HepG2 (cell line): ENCODE measurements around the gene CCL17. TPM values are rescaled to one million over a fixed set of nuclear protein-coding genes. Genes with fewer than 3 reads are reported as not detected.
A peak's percentile ranks its signal among the peaks of the same experiment; 100 is the strongest.

Experiments used
- ARID2 ChIP-seq: sonication (generic); formaldehyde crosslinking; IDR thresholded peaks from 2 replicates; pipeline ENCODE4 v1.8.1; 2022; ENCODE audit warnings: mild to moderate bottlenecking, missing genetic modification reagents, borderline replicate concordance
- CHCHD3 ChIP-seq: sonication (generic); formaldehyde crosslinking; IDR thresholded peaks from 2 replicates; pipeline ENCODE4 v1.8.0; 2022; ENCODE audit warnings: mild to moderate bottlenecking, missing genetic modification reagents, moderate library complexity
- E2F5 ChIP-seq: sonication (generic); formaldehyde crosslinking; conservative IDR thresholded peaks from 2 replicates; pipeline ENCODE4 v1.4.0; 2020; ENCODE audit warnings: missing genetic modification reagents
- HHEX ChIP-seq: IDR thresholded peaks from 2 replicates; pipeline ENCODE4 v1.6.1; 2016; ENCODE audit warnings: control low read depth
- KDM5B ChIP-seq: sonication (generic); formaldehyde crosslinking; IDR thresholded peaks from 2 replicates; pipeline ENCODE4 v1.4.0; 2020; ENCODE audit warnings: missing genetic modification reagents, mild to moderate bottlenecking, borderline replicate concordance
- MAFF ChIP-seq: IDR thresholded peaks from 2 replicates; pipeline ENCODE4 v1.6.1; 2011; ENCODE audit warnings: low read depth, low read length, improper control_type of control experiment
- MBD4 ChIP-seq: IDR thresholded peaks from 2 replicates; pipeline ENCODE4 v1.6.1; 2012; ENCODE audit warnings: low read length, inconsistent platforms, borderline replicate concordance
- MLX ChIP-seq: IDR thresholded peaks from 2 replicates; pipeline ENCODE4 v1.6.1; 2016
- NFKB2 ChIP-seq: sonication (generic); formaldehyde crosslinking; IDR thresholded peaks from 2 replicates; pipeline ENCODE4 v1.4.0; 2020; ENCODE audit warnings: missing genetic modification reagents, borderline replicate concordance
- NR0B2 ChIP-seq: sonication (generic); formaldehyde crosslinking; IDR thresholded peaks from 2 replicates; pipeline ENCODE4 v1.4.0; 2020; ENCODE audit warnings: mild to moderate bottlenecking, missing genetic modification reagents
- NR2F2 ChIP-seq: IDR thresholded peaks from 2 replicates; pipeline ENCODE4 v1.6.1; 2012; ENCODE audit warnings: low read depth, inconsistent platforms, borderline replicate concordance
- PBX2 ChIP-seq: IDR thresholded peaks from 2 replicates; pipeline ENCODE4 v1.6.1; 2016; ENCODE audit warnings: control low read depth
- PCBP1 ChIP-seq: fragments of 200-400 bp; formaldehyde crosslinking; IDR thresholded peaks from 2 replicates; pipeline ENCODE4 v1.6.1; 2017; ENCODE audit warnings: mild to moderate bottlenecking, low read depth, low read length, borderline replicate concordance
- SOX6 ChIP-seq, 2 experiments: fragments of 450-650 bp in 1 of 2; sonication (generic) in 1 of 2; formaldehyde crosslinking in 1 of 2; IDR thresholded peaks; 2 replicates each; pipeline versions ENCODE4 v1.4.0 to v1.6.1; 2017 to 2020; ENCODE audit warnings: antibody characterized with exemption in 1 of 2, mild to moderate bottlenecking in 1 of 2, missing genetic modification reagents in 1 of 2
- SRF ChIP-seq: IDR thresholded peaks from 2 replicates; pipeline ENCODE4 v1.6.1; 2011; ENCODE audit warnings: mild to moderate bottlenecking, low read depth, low read length, moderate library complexity
- TRIM22 ChIP-seq: fragments of 450-650 bp; IDR thresholded peaks from 2 replicates; pipeline ENCODE4 v1.6.1; 2017
- YEATS4 ChIP-seq: sonication (generic); formaldehyde crosslinking; IDR thresholded peaks from 2 replicates; pipeline ENCODE4 v1.4.0; 2020; ENCODE audit warnings: missing genetic modification reagents, borderline replicate concordance
- ZBTB38 ChIP-seq: sonication (generic); formaldehyde crosslinking; IDR thresholded peaks from 2 replicates; pipeline ENCODE4 v1.5.1; 2020; ENCODE audit warnings: mild to moderate bottlenecking, missing genetic modification reagents
- ZNF232 ChIP-seq: sonication (generic); formaldehyde crosslinking; IDR thresholded peaks from 2 replicates; pipeline ENCODE4 v1.4.0; 2020; ENCODE audit warnings: missing genetic modification reagents, borderline replicate concordance
- ZNF256 ChIP-seq: sonication (generic); formaldehyde crosslinking; conservative IDR thresholded peaks from 2 replicates; pipeline ENCODE4 v1.4.0; 2020; ENCODE audit warnings: missing genetic modification reagents
- ZNF317 ChIP-seq: sonication (generic); formaldehyde crosslinking; IDR thresholded peaks from 2 replicates; pipeline ENCODE4 v1.5.0; 2020; ENCODE audit warnings: mild to moderate bottlenecking, missing genetic modification reagents
- ZNF34 ChIP-seq: sonication (generic); formaldehyde crosslinking; IDR thresholded peaks from 2 replicates; pipeline ENCODE4 v1.4.0; 2020; ENCODE audit warnings: mild to moderate bottlenecking, missing genetic modification reagents, borderline replicate concordance
- ZNF543 ChIP-seq: sonication (generic); formaldehyde crosslinking; IDR thresholded peaks from 2 replicates; pipeline ENCODE4 v1.4.0; 2020; ENCODE audit warnings: mild to moderate bottlenecking, missing genetic modification reagents
- ZNF572 ChIP-seq: sonication (generic); formaldehyde crosslinking; IDR thresholded peaks from 2 replicates; pipeline ENCODE4 v1.5.1; 2020; ENCODE audit warnings: mild to moderate bottlenecking, missing genetic modification reagents
- ZNF747 ChIP-seq: sonication (generic); formaldehyde crosslinking; IDR thresholded peaks from 2 replicates; pipeline ENCODE4 v1.8.1; 2023; ENCODE audit warnings: missing genetic modification reagents, mild to moderate bottlenecking, borderline replicate concordance
- ZNF792 ChIP-seq: IDR thresholded peaks from 2 replicates; pipeline ENCODE4 v1.6.1; 2016
- ZSCAN29 ChIP-seq: sonication (generic); formaldehyde crosslinking; conservative IDR thresholded peaks from 2 replicates; pipeline ENCODE4 v1.4.0; 2020; ENCODE audit warnings: mild to moderate bottlenecking, missing genetic modification reagents
- polyA plus RNA-seq, 8 experiments: library from polyadenylated mRNA; depleted of rRNA in 3 of 8; stranded (reverse) in 7 of 8; unstranded in 1 of 8; fragments of >200 nt; fragmentation: Illumina TruSeq in 4 of 8; extraction: Trizol in 4 of 8; gene quantifications; 2 replicates each; pipeline versions ENCODE4 v1.2.1 to v1.2.3, GENCODE V29; 2011 to 2016; ENCODE audit warnings: low read depth in 4 of 8, missing spikeins in 1 of 8, mixed read lengths in 1 of 8; ENCODE audit not compliant: insufficient read depth in 1 of 8
- total RNA-seq, 5 experiments: library from RNA; depleted of rRNA; stranded (reverse); fragments of >200 nt; fragmentation: Illumina TruSeq; extraction: Trizol; gene quantifications; 2 replicates each; pipeline ENCODE4 v1.2.3, GENCODE V29; 2016; ENCODE audit warnings: low read depth in 1 of 5

Gene CCL17
- total and polyA plus RNA-seq, 2 of the 13 experiments (the other 11 are each of a cell fraction or from before 2014, with no cell fraction given) = not detected

- 0 out of 2 replicates have a peak, but pooled peaks have one; percentile 28 for TF ChIP-seq PCBP1
- TF ChIP-seq NFKB2 (CRISPR knock-in tag) = peak; percentile 94; the same call in 1 of the 2 replicates
- peak; percentile 87 for TF ChIP-seq ZNF256 (CRISPR knock-in tag)
- no peak for TF ChIP-seq MBD4
- TF ChIP-seq ZNF232 (CRISPR knock-in tag) = peak; percentile 87; the same call in 1 of the 2 replicates
- peak; percentile 63; the same call in 1 of the 2 replicates for TF ChIP-seq NR2F2
- 0 out of 2 replicates have a peak, but pooled peaks have one; percentile 72 for TF ChIP-seq E2F5 (CRISPR knock-in tag)
- TF ChIP-seq PBX2 = no peak
- peak; percentile 78 for TF ChIP-seq ZNF317 (CRISPR knock-in tag)
- no peak for TF ChIP-seq SOX6 (IDR thresholded peaks at IDR 0.05)
- TF ChIP-seq SOX6 (CRISPR knock-in tag; IDR thresholded peaks at IDR 0.05) = peak; percentile 68
- peak; percentile 99 for TF ChIP-seq YEATS4 (CRISPR knock-in tag)
- no peak for TF ChIP-seq HHEX
- peak; percentile 96 for TF ChIP-seq ZBTB38 (CRISPR knock-in tag)
- TF ChIP-seq ZNF747 (CRISPR knock-in tag) = 0 out of 2 replicates have a peak, but pooled peaks have one; percentile 42
- TF ChIP-seq ZNF34 (CRISPR knock-in tag) = no peak
- no peak for TF ChIP-seq ARID2 (CRISPR knock-in tag)
- TF ChIP-seq ZNF572 = no peak
- TF ChIP-seq MAFF = no peak
- peak; percentile 95; the same call in 1 of the 2 replicates for TF ChIP-seq ZNF792 (CRISPR knock-in tag)
- 0 out of 2 replicates have a peak, but pooled peaks have one; percentile 69 for TF ChIP-seq ZSCAN29
- TF ChIP-seq TRIM22 = no peak
- no peak for TF ChIP-seq ZNF543 (CRISPR knock-in tag)
- TF ChIP-seq MLX (CRISPR knock-in tag) = no peak
- TF ChIP-seq SRF = peak; percentile 33; the same call in 1 of the 2 replicates
- TF ChIP-seq KDM5B (CRISPR knock-in tag) = peak; percentile 94
- TF ChIP-seq CHCHD3 (CRISPR knock-in tag) = no peak
- TF ChIP-seq NR0B2 (CRISPR knock-in tag) = peak; percentile 81; the same call in 1 of the 2 replicates
Measured at GRCh38 chr16:57462209-57462977, 57.8 kb downstream of the CCL17 start, which contains the start of gene POLR2C (continued).
